ENCODE results near the gene TP63. TPM values are rescaled to one million over a fixed set of nuclear protein-coding genes. Genes with fewer than 3 reads are reported as not detected.
"Not testable (repeated sequence)": the region's sequence is repeated elsewhere in the genome, so short reads cannot be mapped to it uniquely, and the experiment has no call there.

The TP63 gene
- total RNA-seq, 1 donor from 2014 or later, result 25.9 TPM

- Mint-ChIP-seq H3K9me3 (peaks cover 12% of the 10 kb centered on the region), H3K27ac (no peak overlapping the region), H3K36me3 (no peaks in the 10 kb centered on the region), H3K27me3 (ENCODE audit: low read depth) (no peaks in the 10 kb centered on the region), H3K4me1 (no peaks in the 10 kb centered on the region), H3K4me3 (no peak overlapping the region)
- DNase-seq (ENCODE audit: low spot score in 2 of 2, unreplicated experiment in 2 of 2), result no peak
- no peak for TF ChIP-seq CTCF (IDR thresholded peaks at IDR 0.05; ENCODE audit: unreplicated experiment)
These were observed 108.2 kb downstream of the TP63 start for GRCh38 chr3:189739378-189739777.

- DNase-seq (ENCODE audit: low spot score in 2 of 2, unreplicated experiment in 2 of 2), result no peak
- no peak for TF ChIP-seq CTCF (IDR thresholded peaks at IDR 0.05; ENCODE audit: unreplicated experiment)
- Mint-ChIP-seq H3K27me3 (ENCODE audit: low read depth) (no peaks in the 10 kb centered on the region), H3K4me3 (no peak overlapping the region), H3K9me3 (peaks cover 13% of the 10 kb centered on the region), H3K36me3 (peaks cover 2% of the 10 kb centered on the region), H3K4me1 (no peaks in the 10 kb centered on the region), H3K27ac (no peak overlapping the region)
These were observed 109.0 kb downstream of the TP63 start for GRCh38 chr3:189740156-189740555.

- no peak for DNase-seq (ENCODE audit: low spot score in 2 of 2, unreplicated experiment in 2 of 2)
- H3K27ac Mint-ChIP-seq, result no peak overlapping the region
- H3K4me1 Mint-ChIP-seq, result no peaks in the 10 kb centered on the region
- no peak overlapping the region for H3K4me3 Mint-ChIP-seq
- H3K27me3 Mint-ChIP-seq (ENCODE audit: low read depth), result no peaks in the 10 kb centered on the region
- H3K9me3 Mint-ChIP-seq, result peaks cover 37% of the 10 kb centered on the region
- peaks cover 2% of the 10 kb centered on the region for H3K36me3 Mint-ChIP-seq
- no peak for TF ChIP-seq CTCF (IDR thresholded peaks at IDR 0.05; ENCODE audit: unreplicated experiment)
These were observed 113.0 kb downstream of the TP63 start for GRCh38 chr3:189744235-189744634.

GRCh38 chr3:189745622-189746021 is 114.4 kb downstream of the TP63 start:
- Mint-ChIP-seq H3K27me3 (ENCODE audit: low read depth) (no peaks in the 10 kb centered on the region), H3K4me3 (no peak overlapping the region), H3K4me1 (no peaks in the 10 kb centered on the region), H3K27ac (no peak overlapping the region), H3K9me3 (peaks cover 43% of the 10 kb centered on the region), H3K36me3 (peaks cover 2% of the 10 kb centered on the region)
- no peak for DNase-seq (ENCODE audit: low spot score in 2 of 2, unreplicated experiment in 2 of 2)
- TF ChIP-seq CTCF (IDR thresholded peaks at IDR 0.05; ENCODE audit: unreplicated experiment), result no peak

GRCh38 chr3:189748046-189748445 is 116.9 kb downstream of the TP63 start:
- no peak overlapping the region for H3K27ac Mint-ChIP-seq
- no peaks in the 10 kb centered on the region for H3K27me3 Mint-ChIP-seq (ENCODE audit: low read depth)
- H3K4me3 Mint-ChIP-seq, result no peak overlapping the region
- DNase-seq (ENCODE audit: low spot score in 2 of 2, unreplicated experiment in 2 of 2), result no peak
- H3K36me3 Mint-ChIP-seq, result peaks cover 2% of the 10 kb centered on the region
- peaks cover 45% of the 10 kb centered on the region for H3K9me3 Mint-ChIP-seq
- TF ChIP-seq CTCF (IDR thresholded peaks at IDR 0.05; ENCODE audit: unreplicated experiment), result no peak
- H3K4me1 Mint-ChIP-seq, result no peaks in the 10 kb centered on the region

- H3K4me3 Mint-ChIP-seq; H3K36me3 Mint-ChIP-seq; H3K27me3 Mint-ChIP-seq (ENCODE audit: low read depth): not testable (repeated sequence)
These were observed 119.8 kb downstream of the TP63 start for GRCh38 chr3:189750972-189751371.

More at GRCh38 chr3:189750972-189751371, 119.8 kb downstream of the TP63 start:
- DNase-seq (ENCODE audit: low spot score in 2 of 2, unreplicated experiment in 2 of 2); H3K4me1 Mint-ChIP-seq; H3K27ac Mint-ChIP-seq: not testable (repeated sequence)
- H3K9me3 Mint-ChIP-seq, result peaks cover 33% of the 10 kb centered on the region

Data from mesothelial cell of epicardium (in vitro differentiated cells).